Neural progenitor cell (in vitro differentiated cells): Measurements from ENCODE around the gene P2RY10. TPM values are rescaled to one million over a fixed set of nuclear protein-coding genes. Genes with fewer than 3 reads are reported as not detected.

ENCODE experiments used
- DNase-seq: peaks from one replicate; pipeline ENCODE4 v3.0.0-alpha.2; 2016; ENCODE audit warnings: low spot score
- H2AFZ ChIP-seq: fragments of 200-600 bp; sonication (generic); replicated peaks from 2 replicates; pipeline ENCODE4 v1.6.1; 2016; ENCODE audit warnings: antibody characterized with exemption
- H3F3A ChIP-seq: fragments of 200-600 bp; sonication (generic); 2 replicates; pipeline ENCODE4 v1.6.1; 2016; ENCODE audit warnings: antibody characterized with exemption, low read depth
- H3K27ac ChIP-seq: fragments of 200-600 bp; sonication (generic); 2 replicates; pipeline ENCODE4 v1.5.1; 2016; ENCODE audit warnings: mild to moderate bottlenecking
- H3K27me3 ChIP-seq: fragments of 200-600 bp; sonication (generic); 2 replicates; pipeline ENCODE4 v1.6.1; 2016; ENCODE audit warnings: mild to moderate bottlenecking, moderate library complexity
- H3K36me3 ChIP-seq: fragments of 200-600 bp; sonication (generic); 2 replicates; pipeline ENCODE4 v1.5.1; 2016
- H3K4me1 ChIP-seq: fragments of 200-600 bp; sonication (generic); 2 replicates; pipeline ENCODE4 v1.6.1; 2016; ENCODE audit warnings: mixed run types
- H3K4me2 ChIP-seq: fragments of 200-600 bp; sonication (generic); 2 replicates; pipeline ENCODE4 v1.6.1; 2016
- H3K4me3 ChIP-seq: fragments of 200-600 bp; sonication (generic); 2 replicates; pipeline ENCODE4 v1.5.1; 2016
- H3K79me2 ChIP-seq: fragments of 200-600 bp; sonication (generic); 2 replicates; pipeline ENCODE4 v1.6.1; 2016; ENCODE audit warnings: low read depth
- H3K9ac ChIP-seq: fragments of 200-600 bp; sonication (generic); 2 replicates; pipeline ENCODE4 v1.6.1; 2016
- H3K9me3 ChIP-seq: fragments of 200-600 bp; sonication (generic); 2 replicates; pipeline ENCODE4 v1.5.1; 2016; ENCODE audit warnings: low read depth
- H4K20me1 ChIP-seq: fragments of 200-600 bp; sonication (generic); 2 replicates; pipeline ENCODE4 v1.6.1; 2016; ENCODE audit warnings: low read depth
- H3K27ac Mint-ChIP-seq: 3 replicates; pipeline ENCODE4 v1.8.0; 2021; ENCODE audit warnings: mixed read lengths
- H3K27me3 Mint-ChIP-seq: 2 replicates; pipeline ENCODE4 v1.8.0; 2022; ENCODE audit warnings: low read depth, mild to moderate bottlenecking, inconsistent platforms, moderate library complexity, mixed read lengths; ENCODE audit not compliant: insufficient read depth
- H3K36me3 Mint-ChIP-seq: 3 replicates; pipeline ENCODE4 v1.8.0; 2021; ENCODE audit warnings: mixed read lengths
- H3K4me1 Mint-ChIP-seq: 3 replicates; pipeline ENCODE4 v1.8.0; 2021; ENCODE audit warnings: mixed read lengths
- H3K4me3 Mint-ChIP-seq: 3 replicates; pipeline ENCODE4 v1.8.0; 2021; ENCODE audit warnings: mild to moderate bottlenecking, moderate library complexity, mixed read lengths
- H3K9me3 Mint-ChIP-seq: 3 replicates; pipeline ENCODE4 v1.8.0; 2020; ENCODE audit warnings: mixed read lengths
- CTCF ChIP-seq: fragments of 200-600 bp; sonication (generic); IDR thresholded peaks from 2 replicates; pipeline ENCODE4 v1.5.1; 2017; ENCODE audit warnings: antibody characterized with exemption, mild to moderate bottlenecking
- EZH2 ChIP-seq: fragments of 200-600 bp; sonication (generic); IDR thresholded peaks from 2 replicates; pipeline ENCODE4 v1.6.1; 2017; ENCODE audit warnings: antibody characterized with exemption, mild to moderate bottlenecking, moderate library complexity
- EZH2phosphoT487 ChIP-seq: fragments of 200-600 bp; sonication (generic); IDR thresholded peaks from 2 replicates; pipeline ENCODE4 v1.6.1; 2017; ENCODE audit warnings: antibody characterized with exemption
- total RNA-seq: library from RNA; depleted of rRNA; stranded (reverse); fragments of >200 nt; gene quantifications from 2 replicates; pipeline ENCODE4 v1.2.3, GENCODE V29; 2015; ENCODE audit warnings: low replicate concordance

P2RY10 gene
- total RNA-seq, 1 donor from 2014 or later, result not detected

GRCh38 chrX:78964598-78964997 is 19.4 kb downstream of the P2RY10 start:
- no peaks in the 10 kb centered on the region for H3K4me1 ChIP-seq
- Mint-ChIP-seq H3K27ac (no peak overlapping the region), H3K4me3 (no peak overlapping the region), H3K27me3 (peaks cover 5% of the 10 kb centered on the region), H3K9me3 (peaks cover 6% of the 10 kb centered on the region), H3K4me1 (no peaks in the 10 kb centered on the region), H3K36me3 (no peaks in the 10 kb centered on the region)
- no peaks in the 10 kb centered on the region for H3K36me3 ChIP-seq
- H3K4me3 ChIP-seq, result no peak overlapping the region
- H3K4me2 ChIP-seq, result no peak overlapping the region
- H3K9ac ChIP-seq, result no peak overlapping the region
- no peaks in the 10 kb centered on the region for H3F3A ChIP-seq
- H4K20me1 ChIP-seq, result no peaks in the 10 kb centered on the region
- H2AFZ ChIP-seq, result no peak overlapping the region
- no peaks in the 10 kb centered on the region for H3K27me3 ChIP-seq
- peaks cover 5% of the 10 kb centered on the region for H3K9me3 ChIP-seq
- no peak overlapping the region for H3K27ac ChIP-seq
- TF ChIP-seq EZH2 (no peak), CTCF (no peak), EZH2phosphoT487 (no peak)
- no peak for DNase-seq
- no peaks in the 10 kb centered on the region for H3K79me2 ChIP-seq

GRCh38 chrX:78979789-78980464 is 34.7 kb downstream of the P2RY10 start:
- Histone ChIP-seq H3F3A (no peaks in the 10 kb centered on the region), H3K79me2 (no peaks in the 10 kb centered on the region), H3K36me3 (no peaks in the 10 kb centered on the region), H3K9ac (no peak overlapping the region), H4K20me1 (no peaks in the 10 kb centered on the region), H3K9me3 (no peaks in the 10 kb centered on the region), H3K4me3 (no peak overlapping the region), H3K27ac (no peak overlapping the region), H3K4me1 (no peaks in the 10 kb centered on the region), H3K4me2 (no peak overlapping the region), H2AFZ (no peak overlapping the region), H3K27me3 (no peaks in the 10 kb centered on the region)
- Mint-ChIP-seq H3K4me3 (no peak overlapping the region), H3K27ac (no peak overlapping the region), H3K9me3 (peaks cover 2% of the 10 kb centered on the region), H3K36me3 (no peaks in the 10 kb centered on the region), H3K27me3 (no peaks in the 10 kb centered on the region), H3K4me1 (no peaks in the 10 kb centered on the region)
- TF ChIP-seq CTCF, result no peak
- no peak for TF ChIP-seq EZH2
- no peak for TF ChIP-seq EZH2phosphoT487
- no peak for DNase-seq

- H4K20me1 ChIP-seq, result no peaks in the 10 kb centered on the region
- no peaks in the 10 kb centered on the region for H3F3A ChIP-seq
- H3K27ac ChIP-seq, result no peak overlapping the region
- Mint-ChIP-seq H3K4me1 (no peaks in the 10 kb centered on the region), H3K4me3 (no peak overlapping the region), H3K36me3 (no peaks in the 10 kb centered on the region), H3K27ac (no peak overlapping the region), H3K27me3 (no peaks in the 10 kb centered on the region), H3K9me3 (peaks cover 12% of the 10 kb centered on the region)
- H3K4me1 ChIP-seq, result no peaks in the 10 kb centered on the region
- no peak overlapping the region for H2AFZ ChIP-seq
- no peaks in the 10 kb centered on the region for H3K79me2 ChIP-seq
- no peak overlapping the region for H3K4me2 ChIP-seq
- no peak overlapping the region for H3K4me3 ChIP-seq
- no peaks in the 10 kb centered on the region for H3K27me3 ChIP-seq
- no peak for DNase-seq
- TF ChIP-seq EZH2phosphoT487, result no peak
- no peak for TF ChIP-seq EZH2
- TF ChIP-seq CTCF, result no peak
- no peak overlapping the region for H3K9ac ChIP-seq
- H3K36me3 ChIP-seq, result no peaks in the 10 kb centered on the region
- peaks cover 8% of the 10 kb centered on the region for H3K9me3 ChIP-seq
These were observed 44.2 kb downstream of the P2RY10 start for GRCh38 chrX:78989349-78989748.
